ENCODE results near the gene FRAS1. TPM values are rescaled to one million over a fixed set of nuclear protein-coding genes. Genes with fewer than 3 reads are reported as not detected.

The FRAS1 gene
- total RNA-seq, 2 donors from 2014 or later = 77.0 to 78.3 TPM

DNA sequence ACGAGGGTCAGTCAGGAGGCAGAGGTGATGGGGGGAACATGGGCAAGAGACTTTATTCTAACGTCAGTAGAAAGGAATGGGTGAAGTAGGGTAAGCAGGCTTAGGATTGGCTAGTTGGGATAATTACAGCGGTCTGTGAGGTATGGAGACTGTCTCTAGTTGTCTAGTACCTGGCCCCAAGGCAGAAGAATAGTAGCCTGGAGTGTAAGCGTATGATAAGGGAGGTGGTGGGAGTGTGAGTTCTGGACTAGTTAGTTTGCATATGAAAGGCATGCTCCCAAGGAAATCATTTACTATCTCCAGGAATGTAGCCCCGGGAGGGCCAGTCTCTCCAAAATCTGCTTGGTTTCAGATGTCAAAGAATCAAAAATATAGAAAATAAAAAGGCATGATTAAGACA is 274.8 kb downstream of the FRAS1 start:
- TF ChIP-seq CTCF (conservative IDR thresholded peaks at IDR 0.05) = no peak
- no peak overlapping the region for H3K4me3 ChIP-seq (ENCODE audit: low read length)
- Mint-ChIP-seq H3K4me1 (peaks cover 44% of the 10 kb centered on the region), H3K9me3 (peaks cover 19% of the 10 kb centered on the region), H3K27me3 (ENCODE audit: insufficient read depth) (no peaks in the 10 kb centered on the region), H3K27ac (no peak overlapping the region), H3K4me3 (no peak overlapping the region), H3K36me3 (ENCODE audit: low read depth) (peaks cover 45% of the 10 kb centered on the region)
- no peak overlapping the region for H3K9ac ChIP-seq (ENCODE audit: extremely low read depth, low read length, poor library complexity, severe bottlenecking)
- H3K27ac ChIP-seq (ENCODE audit: low read depth, low read length) = no peak overlapping the region
- DNase-seq = no peak
- 71 to 84% methylated on average over 4 to 5 of the region's 5 CpGs for WGBS, 2 experiments (ENCODE audit: insufficient coverage in 1 of 2, insufficient read length in 1 of 2)
- H3K9me3 ChIP-seq (ENCODE audit: control insufficient read depth, low read length) = peaks cover 11% of the 10 kb centered on the region
- peaks cover 9% of the 10 kb centered on the region for H3K4me1 ChIP-seq (ENCODE audit: control insufficient read depth, insufficient read depth, low read length)
- H3K36me3 ChIP-seq (ENCODE audit: control insufficient read depth, insufficient read depth, low read length) = peaks cover 19% of the 10 kb centered on the region
- no peaks in the 10 kb centered on the region for H3K27me3 ChIP-seq (ENCODE audit: control insufficient read depth, insufficient read depth, low read length, poor library complexity, severe bottlenecking)

GRCh38 chr4:78332976-78333375 is 275.9 kb downstream of the FRAS1 start:
- Histone ChIP-seq H3K27ac (ENCODE audit: low read depth, low read length) (no peak overlapping the region), H3K36me3 (ENCODE audit: control insufficient read depth, insufficient read depth, low read length) (peaks cover 25% of the 10 kb centered on the region), H3K27me3 (ENCODE audit: control insufficient read depth, insufficient read depth, low read length, poor library complexity, severe bottlenecking) (no peaks in the 10 kb centered on the region), H3K4me1 (ENCODE audit: control insufficient read depth, insufficient read depth, low read length) (peaks cover 9% of the 10 kb centered on the region), H3K9ac (ENCODE audit: extremely low read depth, low read length, poor library complexity, severe bottlenecking) (no peak overlapping the region), H3K9me3 (ENCODE audit: control insufficient read depth, low read length) (peaks cover 11% of the 10 kb centered on the region), H3K4me3 (ENCODE audit: low read length) (no peak overlapping the region)
- Mint-ChIP-seq H3K27me3 (ENCODE audit: insufficient read depth) (no peaks in the 10 kb centered on the region), H3K27ac (no peak overlapping the region), H3K9me3 (peaks cover 19% of the 10 kb centered on the region), H3K4me1 (peaks cover 53% of the 10 kb centered on the region), H3K4me3 (no peak overlapping the region), H3K36me3 (ENCODE audit: low read depth) (peaks cover 47% of the 10 kb centered on the region)
- TF ChIP-seq CTCF (conservative IDR thresholded peaks at IDR 0.05) = no peak
- DNase-seq = no peak
- 91% methylated on average over 1 of the region's 1 CpG; no CpG with 5 or more reads in 1 of the 2 experiments for WGBS, 2 experiments (ENCODE audit: insufficient coverage in 1 of 2, insufficient read length in 1 of 2)

DNA sequence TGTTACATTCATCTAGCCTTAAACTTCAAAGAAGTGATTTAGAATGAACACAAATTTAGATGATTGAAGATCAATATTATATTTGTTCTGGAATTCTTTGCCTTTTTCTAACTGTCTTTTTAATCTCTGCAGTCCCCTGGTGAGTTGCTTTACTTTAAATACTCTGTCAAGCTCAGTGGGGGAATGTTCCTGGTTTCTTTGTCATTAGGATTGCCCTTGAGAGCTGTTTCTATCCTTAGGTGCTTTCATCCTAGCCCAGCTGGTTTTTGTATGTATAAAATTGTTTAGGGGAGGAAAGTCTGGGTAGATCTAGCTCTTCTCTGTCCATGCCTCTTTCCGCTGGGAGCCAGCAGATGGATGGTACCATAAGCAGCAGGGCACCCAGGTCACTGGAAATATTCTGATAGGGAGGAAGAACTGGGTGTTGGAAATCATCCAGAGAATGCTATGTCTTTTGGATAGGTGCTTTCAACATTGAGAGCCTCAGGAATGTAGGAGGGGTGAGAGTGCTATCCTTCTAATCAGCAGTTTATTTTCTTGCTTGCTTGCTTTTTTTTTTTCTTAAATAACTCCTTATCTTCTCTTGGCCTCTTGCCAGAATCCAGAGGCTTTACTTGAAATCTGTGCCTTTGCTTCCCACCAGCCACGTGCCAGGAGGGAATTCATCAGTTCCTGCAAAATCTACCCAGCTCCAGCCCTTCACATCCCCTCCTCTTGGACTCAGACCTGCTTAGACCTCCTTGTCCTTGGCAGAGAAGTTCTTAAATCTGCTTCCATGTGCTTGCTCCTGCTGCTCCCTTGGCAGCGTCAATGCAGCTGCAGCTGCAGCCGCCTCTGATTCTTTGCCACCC is 279.2 kb downstream of the FRAS1 start:
- H3K4me1 ChIP-seq (ENCODE audit: control insufficient read depth, insufficient read depth, low read length) = peaks cover 9% of the 10 kb centered on the region
- TF ChIP-seq CTCF (conservative IDR thresholded peaks at IDR 0.05) = no peak
- 46 to 65% methylated on average over 3 to 4 of the region's 4 CpGs for WGBS, 2 experiments (ENCODE audit: insufficient coverage in 1 of 2, insufficient read length in 1 of 2)
- H3K36me3 ChIP-seq (ENCODE audit: control insufficient read depth, insufficient read depth, low read length) = peaks cover 53% of the 10 kb centered on the region
- Mint-ChIP-seq H3K9me3 (no peaks in the 10 kb centered on the region), H3K27ac (peak overlapping the region; percentile 74), H3K27me3 (ENCODE audit: insufficient read depth) (no peaks in the 10 kb centered on the region), H3K36me3 (ENCODE audit: low read depth) (peaks cover 57% of the 10 kb centered on the region), H3K4me3 (peak overlapping the region; percentile 24), H3K4me1 (peaks cover 50% of the 10 kb centered on the region)
- H3K27me3 ChIP-seq (ENCODE audit: control insufficient read depth, insufficient read depth, low read length, poor library complexity, severe bottlenecking) = no peaks in the 10 kb centered on the region
- peak overlapping the region; percentile 29 for H3K27ac ChIP-seq (ENCODE audit: low read depth, low read length)
- no peak overlapping the region for H3K9ac ChIP-seq (ENCODE audit: extremely low read depth, low read length, poor library complexity, severe bottlenecking)
- peak overlapping the region; percentile 42 for H3K4me3 ChIP-seq (ENCODE audit: low read length)
- DNase-seq = peak; percentile 60
- H3K9me3 ChIP-seq (ENCODE audit: control insufficient read depth, low read length) = no peaks in the 10 kb centered on the region
